ENCODE results near the gene TAOK1. TPM values are rescaled to one million over a fixed set of nuclear protein-coding genes. Genes with fewer than 3 reads are reported as not detected.

The TAOK1 gene
- polyA plus RNA-seq, 2 of the 4 experiments (the other 2 are of a cell fraction), result 18.2 to 46.7 TPM

- WGBS (ENCODE audit: missing lambda C conversion rate), result 38% methylated on average over 8 of the region's 8 CpGs
- Histone ChIP-seq H3K9me3 (no peaks in the 10 kb centered on the region), H3K4me2 (peak overlapping the region; percentile 98), H3K27ac (peak overlapping the region; percentile 95 to 96), H3K4me3 (peak overlapping the region; percentile 82), H3K4me1 (peaks cover 53% of the 10 kb centered on the region)
- TF ChIP-seq CBX2 (IDR thresholded peaks at IDR 0.05; ENCODE audit: borderline replicate concordance, low read depth) (no peak), ZSCAN20 (CRISPR knock-in tag; IDR thresholded peaks at IDR 0.05) (no peak), CHD2 (IDR thresholded peaks at IDR 0.05; ENCODE audit: low read length, partially characterized antibody) (no peak), JUNB (IDR thresholded peaks at IDR 0.05) (no peak), REST (IDR thresholded peaks at IDR 0.05) (no peak), BHLHE40 (IDR thresholded peaks at IDR 0.05; ENCODE audit: low read depth, low read length) (no peak), ESRRA (IDR thresholded peaks at IDR 0.05; ENCODE audit: borderline replicate concordance, low read length) (no peak), HEYL (CRISPR knock-in tag; IDR thresholded peaks at IDR 0.05) (no peak), USF2 (IDR thresholded peaks at IDR 0.05) (no peak), POLR2A (IDR thresholded peaks at IDR 0.05; ENCODE audit: low read length) (no peak), HOXA7 (CRISPR knock-in tag; IDR thresholded peaks at IDR 0.05) (no peak), HES2 (IDR thresholded peaks at IDR 0.05) (no peak), RARB (CRISPR knock-in tag; IDR thresholded peaks at IDR 0.05) (no peak), FOSB (CRISPR knock-in tag; IDR thresholded peaks at IDR 0.05) (no peak)
- TF ChIP-seq, protein P1, sequence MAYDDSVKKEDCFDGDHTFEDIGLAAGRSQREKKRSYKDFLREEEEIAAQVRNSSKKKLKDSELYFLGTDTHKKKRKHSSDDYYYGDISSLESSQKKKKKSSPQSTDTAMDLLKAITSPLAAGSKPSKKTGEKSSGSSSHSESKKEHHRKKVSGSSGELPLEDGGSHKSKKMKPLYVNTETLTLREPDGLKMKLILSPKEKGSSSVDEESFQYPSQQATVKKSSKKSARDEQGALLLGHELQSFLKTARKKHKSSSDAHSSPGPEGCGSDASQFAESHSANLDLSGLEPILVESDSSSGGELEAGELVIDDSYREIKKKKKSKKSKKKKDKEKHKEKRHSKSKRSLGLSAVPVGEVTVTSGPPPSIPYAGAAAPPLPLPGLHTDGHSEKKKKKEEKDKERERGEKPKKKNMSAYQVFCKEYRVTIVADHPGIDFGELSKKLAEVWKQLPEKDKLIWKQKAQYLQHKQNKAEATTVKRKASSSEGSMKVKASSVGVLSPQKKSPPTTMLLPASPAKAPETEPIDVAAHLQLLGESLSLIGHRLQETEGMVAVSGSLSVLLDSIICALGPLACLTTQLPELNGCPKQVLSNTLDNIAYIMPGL (CRISPR knock-in tag; IDR thresholded peaks at IDR 0.05; ENCODE audit: borderline replicate concordance), result no peak
- ChIA-PET CTCF (interaction anchor here (0.6 to 16.7 kb wide), 17 partner anchors 9 to 505 kb away, joined by 3 to 383 read pairs (median 4); partner anchors contain the start of genes ABHD15 and TP53I13), POLR2A (interaction anchor here (1.5 kb wide), 1 partner anchor 21 kb away, joined by 5 read pairs; the partner anchor contains the start of gene ABHD15)
- DNase-seq (ENCODE audit: low read depth in 1 of 2, low spot score in 1 of 2) (no peak), FAIRE-seq (no peak), ATAC-seq (no peak)
Observed at GRCh38 chr17:29588017-29588561, 197.9 kb downstream of the TAOK1 start.

- Histone ChIP-seq H3K4me2 (peak overlapping the region; percentile 98), H3K27ac (peak overlapping the region; percentile 95 to 96), H3K4me1 (peaks cover 53% of the 10 kb centered on the region), H3K9me3 (no peaks in the 10 kb centered on the region), H3K4me3 (peak overlapping the region; percentile 82)
- FAIRE-seq (no peak), ATAC-seq (peak; percentile 1 to 2; a peak in 4 of 6 replicates), DNase-seq (ENCODE audit: low read depth in 1 of 2, low spot score in 1 of 2) (peak; percentile 52 to 70)
- POLR2A ChIA-PET, result interaction anchor here (1.5 kb wide), 1 partner anchor 22 kb away, joined by 5 read pairs; the partner anchor contains the start of gene ABHD15
- TF ChIP-seq NR3C1 (IDR thresholded peaks at IDR 0.05) (no peak), TP53 (CRISPR knock-in tag; IDR thresholded peaks at IDR 0.05) (no peak)
- TF ChIP-seq, protein P2, sequence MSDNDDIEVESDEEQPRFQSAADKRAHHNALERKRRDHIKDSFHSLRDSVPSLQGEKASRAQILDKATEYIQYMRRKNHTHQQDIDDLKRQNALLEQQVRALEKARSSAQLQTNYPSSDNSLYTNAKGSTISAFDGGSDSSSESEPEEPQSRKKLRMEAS (IDR thresholded peaks at IDR 0.05), result peak; percentile 45
- WGBS (ENCODE audit: missing lambda C conversion rate), result 2% methylated on average over 20 of the region's 72 CpGs
- CTCF ChIA-PET, result interaction anchor here (0.6 to 16.7 kb wide), 14 partner anchors 8 to 504 kb away, joined by 3 to 383 read pairs (median 4); partner anchors contain the start of genes ABHD15 and TP53I13
Observed at GRCh38 chr17:29588562-29589411, 198.6 kb downstream of the TAOK1 start.
